HTERT RPE-1 (cell line): ENCODE data around the gene HIVEP3.

Experiments
- in situ Hi-C: fragments of 300-500 bp; cut with MboI; formaldehyde crosslinking; loops from 4 replicates; pipeline ENCODE4 v1.14.3; 2020; ENCODE audit warnings: low sequenced_read_pairs

Gene HIVEP3

GRCh38 chr1:41480204-41481108 lies 438.3 kb downstream of the HIVEP3 start:
- in situ Hi-C loops = no loop called here

GRCh38 chr1:41479808-41480160 lies 438.9 kb downstream of the HIVEP3 start:
- in situ Hi-C loops = no loop called here

- in situ Hi-C loops = no loop called here
Observed at GRCh38 chr1:41479000-41479807, 439.5 kb downstream of the HIVEP3 start.

GRCh38 chr1:41478118-41478748 lies 440.5 kb downstream of the HIVEP3 start:
- in situ Hi-C loops = no loop called here

GRCh38 chr1:41476807-41477361 lies 441.8 kb downstream of the HIVEP3 start:
- in situ Hi-C loops = no loop called here

- in situ Hi-C loops = no loop called here
Observed at GRCh38 chr1:41475859-41476567, 442.7 kb downstream of the HIVEP3 start.

- in situ Hi-C loops = no loop called here
Observed at GRCh38 chr1:41475346-41475745, 443.4 kb downstream of the HIVEP3 start.

GRCh38 chr1:41474490-41475271 lies 444.0 kb downstream of the HIVEP3 start:
- in situ Hi-C loops = no loop called here

GRCh38 chr1:41473738-41474362 lies 444.9 kb downstream of the HIVEP3 start:
- in situ Hi-C loops = no loop called here

- in situ Hi-C loops = no loop called here
Observed at GRCh38 chr1:41471658-41472057, 447.1 kb downstream of the HIVEP3 start.

GRCh38 chr1:41469706-41470105 lies 449.0 kb downstream of the HIVEP3 start:
- in situ Hi-C loops = no loop called here

- in situ Hi-C loops = no loop called here
Observed at GRCh38 chr1:41468122-41468762, 450.5 kb downstream of the HIVEP3 start.

- in situ Hi-C loops = no loop called here
Observed at GRCh38 chr1:41467673-41468072, 451.0 kb downstream of the HIVEP3 start.

- in situ Hi-C loops = no loop called here
Observed at GRCh38 chr1:41466146-41466545, 452.6 kb downstream of the HIVEP3 start.

- in situ Hi-C loops = no loop called here
Observed at GRCh38 chr1:41465741-41466140, 453.0 kb downstream of the HIVEP3 start.

- in situ Hi-C loops = no loop called here
Observed at GRCh38 chr1:41464885-41465284, 453.8 kb downstream of the HIVEP3 start.

- in situ Hi-C loops = no loop called here
Observed at GRCh38 chr1:41463516-41463915, 455.2 kb downstream of the HIVEP3 start.

GRCh38 chr1:41462680-41463004 lies 456.1 kb downstream of the HIVEP3 start:
- in situ Hi-C loops = no loop called here
